Endodermal cell (in vitro differentiated cells): ENCODE data around the gene OSBPL9. TPM values are rescaled to one million over a fixed set of nuclear protein-coding genes. Genes with fewer than 3 reads are reported as not detected.

ENCODE experiments used
- DNase-seq: peaks from one replicate; pipeline ENCODE4 v3.0.0-alpha.2; 2017
- H3K27ac ChIP-seq: 2 replicates; pipeline ENCODE4 v1.5.1; 2013; ENCODE audit warnings: mild to moderate bottlenecking, low read depth, low read length, moderate library complexity
- H3K27me3 ChIP-seq: 2 replicates; pipeline ENCODE4 v1.6.1; 2013; ENCODE audit warnings: mild to moderate bottlenecking, low read length, moderate library complexity; ENCODE audit not compliant: insufficient read depth, control insufficient read depth, poor library complexity, severe bottlenecking
- H3K36me3 ChIP-seq: 2 replicates; pipeline ENCODE4 v1.7.0; 2013; ENCODE audit warnings: mild to moderate bottlenecking, low read length, moderate library complexity; ENCODE audit not compliant: control insufficient read depth, insufficient read depth
- H3K4me1 ChIP-seq: one replicate; pipeline ENCODE4 v1.7.0; 2013; ENCODE audit warnings: low read length; ENCODE audit not compliant: control insufficient read depth, insufficient read depth
- H3K4me3 ChIP-seq: 2 replicates; pipeline ENCODE4 v1.5.1; 2013; ENCODE audit warnings: mild to moderate bottlenecking, low read length, moderate library complexity
- H3K9ac ChIP-seq: 2 replicates; pipeline ENCODE4 v1.6.1; 2013; ENCODE audit warnings: mild to moderate bottlenecking, low read length, moderate library complexity; ENCODE audit not compliant: poor library complexity, severe bottlenecking; ENCODE audit errors: extremely low read depth
- H3K9me3 ChIP-seq: 2 replicates; pipeline ENCODE4 v1.6.1; 2013; ENCODE audit warnings: mild to moderate bottlenecking, low read length, moderate library complexity; ENCODE audit not compliant: control insufficient read depth
- H3K27ac Mint-ChIP-seq: 2 replicates; pipeline ENCODE4 v1.8.0; 2020; ENCODE audit warnings: mixed read lengths
- H3K27me3 Mint-ChIP-seq: 2 replicates; pipeline ENCODE4 v1.8.0; 2021; ENCODE audit warnings: mild to moderate bottlenecking, mixed read lengths; ENCODE audit not compliant: insufficient read depth
- H3K36me3 Mint-ChIP-seq: 2 replicates; pipeline ENCODE4 v1.8.0; 2020; ENCODE audit warnings: low read depth, mixed read lengths
- H3K4me1 Mint-ChIP-seq: 2 replicates; pipeline ENCODE4 v1.8.0; 2020; ENCODE audit warnings: mixed read lengths
- H3K4me3 Mint-ChIP-seq: 2 replicates; pipeline ENCODE4 v1.8.0; 2020; ENCODE audit warnings: mild to moderate bottlenecking, moderate library complexity, mixed read lengths
- H3K9me3 Mint-ChIP-seq: 2 replicates; pipeline ENCODE4 v1.8.0; 2020; ENCODE audit warnings: mild to moderate bottlenecking, mixed read lengths
- CTCF ChIP-seq: fragments of 200-600 bp; sonication (generic); conservative IDR thresholded peaks from 2 replicates; pipeline ENCODE4 v1.5.0; 2021; ENCODE audit warnings: antibody characterized with exemption, mild to moderate bottlenecking
- WGBS, 2 experiments: methylation state at CpG; one replicate each; pipeline versions ENCODE4 v1.1.5 to v1.1.7; 2013; ENCODE audit warnings: missing lambda C conversion rate in 2 of 2, mixed read lengths in 1 of 2; ENCODE audit not compliant: insufficient coverage in 1 of 2, insufficient read length in 1 of 2; 5-methylcytosine and 5-hydroxymethylcytosine counted together
- total RNA-seq, 2 donors: library from RNA; stranded (reverse); fragmentation: NEBNext Ultra II Directional in 1 of 2; extraction: Animal tissue kit (Norgen Biotek cat#: 25700) in 1 of 2; gene quantifications; 2 replicates in 1 of 2; 3 replicates in 1 of 2; pipeline ENCODE4 v1.2.1, GENCODE V29; 2021

OSBPL9 gene
- total RNA-seq, 2 donors from 2014 or later, result 76.9 to 93.3 TPM

- Histone ChIP-seq H3K27me3 (no peaks in the 10 kb centered on the region), H3K4me3 (no peak overlapping the region), H3K27ac (no peak overlapping the region), H3K9ac (no peak overlapping the region), H3K9me3 (no peaks in the 10 kb centered on the region), H3K4me1 (no peaks in the 10 kb centered on the region), H3K36me3 (no peaks in the 10 kb centered on the region)
- peak; percentile 76 for TF ChIP-seq CTCF
- whole genome bisulfite sequencing, 2 experiments, result 40 to 68% methylated on average over 1 to 2 of the region's 2 CpGs
- Mint-ChIP-seq H3K9me3 (no peaks in the 10 kb centered on the region), H3K4me3 (no peak overlapping the region), H3K27ac (no peak overlapping the region), H3K4me1 (peaks cover 2% of the 10 kb centered on the region), H3K36me3 (peaks cover 2% of the 10 kb centered on the region), H3K27me3 (peaks cover 3% of the 10 kb centered on the region)
- DNase-seq, result no peak
Observed at GRCh38 chr1:51627672-51628071, 10.8 kb downstream of the OSBPL9 start.

GRCh38 chr1:51628715-51629590, 12.1 kb downstream of the OSBPL9 start:
- Histone ChIP-seq H3K4me1 (no peaks in the 10 kb centered on the region), H3K27ac (no peak overlapping the region), H3K27me3 (no peaks in the 10 kb centered on the region), H3K4me3 (no peak overlapping the region), H3K9ac (no peak overlapping the region), H3K9me3 (no peaks in the 10 kb centered on the region), H3K36me3 (no peaks in the 10 kb centered on the region)
- Mint-ChIP-seq H3K27me3 (peaks cover 6% of the 10 kb centered on the region), H3K4me1 (no peaks in the 10 kb centered on the region), H3K36me3 (peaks cover 2% of the 10 kb centered on the region), H3K27ac (no peak overlapping the region), H3K9me3 (no peaks in the 10 kb centered on the region), H3K4me3 (no peak overlapping the region)
- WGBS, 2 experiments, result 93 to 95% methylated on average over 6 to 8 of the region's 8 CpGs
- no peak for DNase-seq
- TF ChIP-seq CTCF, result no peak

- H3K9ac ChIP-seq, result no peak overlapping the region
- no peak for TF ChIP-seq CTCF
- Mint-ChIP-seq H3K36me3 (peaks cover 2% of the 10 kb centered on the region), H3K27me3 (peaks cover 13% of the 10 kb centered on the region), H3K4me1 (peaks cover 8% of the 10 kb centered on the region), H3K27ac (no peak overlapping the region), H3K9me3 (no peaks in the 10 kb centered on the region), H3K4me3 (no peak overlapping the region)
- no peaks in the 10 kb centered on the region for H3K4me1 ChIP-seq
- no peak overlapping the region for H3K4me3 ChIP-seq
- H3K27me3 ChIP-seq, result no peaks in the 10 kb centered on the region
- no peaks in the 10 kb centered on the region for H3K36me3 ChIP-seq
- no peak for DNase-seq
- no peak overlapping the region for H3K27ac ChIP-seq
- H3K9me3 ChIP-seq, result no peaks in the 10 kb centered on the region
- 93% methylated on average over 4 of the region's 4 CpGs; no CpG with 5 or more reads in 1 of the 2 experiments for WGBS, 2 experiments
Observed at GRCh38 chr1:51629918-51630317, 13.0 kb downstream of the OSBPL9 start.
